ENCODE data around the gene C2orf69. TPM values are rescaled to one million over a fixed set of nuclear protein-coding genes. Genes with fewer than 3 reads are reported as not detected.
A peak's percentile ranks its signal among the peaks of the same experiment; 100 is the strongest.
"Not testable (repeated sequence)": the region's sequence is repeated elsewhere in the genome, so short reads cannot be mapped to it uniquely, and the experiment has no call there.

C2orf69 gene
- total RNA-seq, 1 experiment from 2014 or later = 11.4 TPM

- DNase-seq (ENCODE audit: low read depth, low spot score) = no peak
- in situ Hi-C loops (cut with HindIII; ENCODE audit: low pct_unique_long_range_greater_than_20kb, low sequenced_read_pairs) = no loop called here
Measured at GRCh38 chr2:199907008-199907714, 3.9 kb upstream of the C2orf69 start.

GRCh38 chr2:199910338-199911051 is 598 bp upstream of the C2orf69 start:
- in situ Hi-C loops (cut with HindIII; ENCODE audit: low pct_unique_long_range_greater_than_20kb, low sequenced_read_pairs) = no loop called here
- DNase-seq (ENCODE audit: low read depth, low spot score) = no peak

GRCh38 chr2:199911877-199912161 is 726 bp downstream of the C2orf69 start:
- DNase-seq (ENCODE audit: low read depth, low spot score) = no peak
- in situ Hi-C loops (cut with HindIII; ENCODE audit: low pct_unique_long_range_greater_than_20kb, low sequenced_read_pairs) = no loop called here

DNA sequence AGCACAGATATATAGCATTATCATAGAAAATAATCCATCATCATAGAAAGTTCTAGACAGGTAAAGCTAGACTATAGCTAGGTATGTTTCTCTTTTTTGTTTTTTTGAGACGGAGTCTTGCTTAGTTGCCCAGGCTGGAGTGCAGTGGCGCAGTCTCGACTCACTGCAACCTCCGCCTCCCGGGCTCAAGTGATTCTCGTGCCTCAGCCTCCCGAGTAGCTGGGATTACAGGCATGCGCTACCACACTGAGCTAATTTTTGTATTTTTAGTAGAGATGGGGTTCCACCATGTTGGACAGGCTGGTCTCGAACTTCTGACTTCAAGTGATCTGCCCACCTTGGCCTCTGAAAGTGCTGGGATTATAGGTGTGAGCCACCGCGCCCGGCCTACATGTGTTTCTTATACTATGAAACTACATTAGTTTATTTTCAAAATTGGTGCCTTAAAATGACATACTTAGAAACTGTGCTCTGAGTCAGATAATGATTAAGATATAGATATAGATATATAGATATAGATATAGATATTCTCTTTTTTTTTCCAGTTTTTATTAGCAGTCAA is 1.5 kb downstream of the C2orf69 start:
- in situ Hi-C loops (cut with HindIII; ENCODE audit: low pct_unique_long_range_greater_than_20kb, low sequenced_read_pairs) = not testable (repeated sequence)

GRCh38 chr2:199914372-199914958 is 3.4 kb downstream of the C2orf69 start:
- in situ Hi-C loops (cut with HindIII; ENCODE audit: low pct_unique_long_range_greater_than_20kb, low sequenced_read_pairs) = no loop called here
- DNase-seq (ENCODE audit: low read depth, low spot score) = no peak

More for the DNA sequence above, 1.5 kb downstream of the C2orf69 start:
- DNase-seq (ENCODE audit: low read depth, low spot score) = not testable (repeated sequence)

GRCh38 chr2:199916980-199917379 is 5.9 kb downstream of the C2orf69 start:
- in situ Hi-C loops (cut with HindIII; ENCODE audit: low pct_unique_long_range_greater_than_20kb, low sequenced_read_pairs) = no loop called here
- no peak for DNase-seq (ENCODE audit: low read depth, low spot score)

DNA sequence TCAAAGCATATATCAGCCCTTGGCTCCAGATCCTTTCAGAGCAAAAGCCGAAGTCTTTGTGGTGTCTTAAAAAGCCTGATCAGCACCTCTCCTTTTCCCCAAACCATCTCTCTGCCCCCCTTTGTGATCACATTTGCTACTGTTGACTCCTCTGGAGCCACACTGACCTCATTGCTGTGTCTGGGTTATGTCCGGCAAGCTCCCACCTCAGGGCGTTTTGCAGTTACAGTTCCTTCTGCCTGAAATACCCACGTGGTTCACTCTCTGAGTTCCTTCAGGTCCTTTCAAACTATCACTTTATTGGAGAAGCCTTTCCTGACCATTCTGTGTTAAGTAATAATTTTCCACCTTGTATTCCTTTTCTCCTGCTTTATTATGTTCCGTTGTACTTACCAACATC is 11.8 kb downstream of the C2orf69 start:
- DNase-seq (ENCODE audit: low read depth, low spot score) = peak; percentile 69
- in situ Hi-C loops (cut with HindIII; ENCODE audit: low pct_unique_long_range_greater_than_20kb, low sequenced_read_pairs) = no loop called here

GRCh38 chr2:199923924-199924323 is 12.8 kb downstream of the C2orf69 start:
- no peak for DNase-seq (ENCODE audit: low read depth, low spot score)
- in situ Hi-C loops (cut with HindIII; ENCODE audit: low pct_unique_long_range_greater_than_20kb, low sequenced_read_pairs) = no loop called here

DNA sequence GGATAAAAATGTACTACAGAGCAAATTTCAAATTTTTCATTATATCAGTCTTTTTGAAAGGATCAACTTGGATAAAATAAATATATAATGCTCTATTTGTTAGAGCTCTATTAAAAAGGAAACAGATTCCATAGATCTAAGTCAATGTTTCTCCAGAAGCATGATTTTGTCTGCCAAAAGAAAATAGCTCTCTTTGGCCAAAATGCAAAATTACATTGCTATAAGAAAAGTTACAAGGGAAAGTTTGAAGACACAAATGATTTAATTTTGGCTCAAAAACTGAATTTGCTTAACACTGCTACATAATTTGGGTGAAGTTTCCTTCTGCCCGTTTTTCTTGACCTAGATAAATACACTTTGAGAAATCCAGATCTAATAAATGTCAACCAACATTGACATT is 15.7 kb downstream of the C2orf69 start:
- in situ Hi-C loops (cut with HindIII; ENCODE audit: low pct_unique_long_range_greater_than_20kb, low sequenced_read_pairs) = no loop called here
- no peak for DNase-seq (ENCODE audit: low read depth, low spot score)

- no peak for DNase-seq (ENCODE audit: low read depth, low spot score)
- in situ Hi-C loops (cut with HindIII; ENCODE audit: low pct_unique_long_range_greater_than_20kb, low sequenced_read_pairs) = no loop called here
Measured at GRCh38 chr2:199928226-199928625, 17.1 kb downstream of the C2orf69 start.

DNA sequence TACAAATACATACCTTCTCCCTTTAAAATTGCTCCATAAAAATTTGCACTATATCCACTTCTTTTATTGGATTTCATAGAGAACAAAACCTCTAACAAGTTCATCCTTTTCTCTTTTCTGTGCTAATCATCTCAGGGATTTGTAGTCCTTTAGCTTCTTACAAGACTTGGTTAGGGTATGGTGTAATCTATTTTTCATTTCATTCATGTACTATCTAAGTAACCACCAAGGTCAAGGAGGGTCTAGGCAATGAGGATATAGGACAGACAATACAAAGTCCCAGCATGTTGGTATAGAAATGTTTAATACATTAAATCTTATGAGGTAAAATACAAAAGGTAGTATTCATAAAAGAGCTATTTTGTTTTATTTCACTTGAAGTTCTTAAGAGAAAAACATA is 17.5 kb downstream of the C2orf69 start:
- in situ Hi-C loops (cut with HindIII; ENCODE audit: low pct_unique_long_range_greater_than_20kb, low sequenced_read_pairs) = no loop called here

DNA sequence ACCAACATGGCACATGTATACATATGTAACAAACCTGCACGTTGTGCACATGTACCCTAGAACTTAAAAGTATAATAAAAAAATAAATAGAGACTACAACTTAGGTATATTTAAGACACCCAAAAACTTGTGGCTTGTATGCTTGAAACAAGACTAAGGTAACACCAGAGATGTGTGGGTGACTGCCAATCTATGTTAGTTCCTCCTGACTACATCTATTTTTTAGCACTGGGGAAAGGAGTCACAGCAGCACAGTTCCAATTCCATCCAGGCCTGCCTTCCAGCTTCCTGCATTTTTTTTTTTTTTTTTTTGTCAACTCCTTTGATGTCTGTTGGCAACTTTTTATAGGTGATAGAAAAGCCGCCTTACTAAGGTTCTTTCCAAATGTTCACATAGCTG is 18.2 kb downstream of the C2orf69 start:
- in situ Hi-C loops (cut with HindIII; ENCODE audit: low pct_unique_long_range_greater_than_20kb, low sequenced_read_pairs) = no loop called here
- no peak for DNase-seq (ENCODE audit: low read depth, low spot score)

More for the DNA sequence above, 17.5 kb downstream of the C2orf69 start:
- no peak for DNase-seq (ENCODE audit: low read depth, low spot score)

DNA sequence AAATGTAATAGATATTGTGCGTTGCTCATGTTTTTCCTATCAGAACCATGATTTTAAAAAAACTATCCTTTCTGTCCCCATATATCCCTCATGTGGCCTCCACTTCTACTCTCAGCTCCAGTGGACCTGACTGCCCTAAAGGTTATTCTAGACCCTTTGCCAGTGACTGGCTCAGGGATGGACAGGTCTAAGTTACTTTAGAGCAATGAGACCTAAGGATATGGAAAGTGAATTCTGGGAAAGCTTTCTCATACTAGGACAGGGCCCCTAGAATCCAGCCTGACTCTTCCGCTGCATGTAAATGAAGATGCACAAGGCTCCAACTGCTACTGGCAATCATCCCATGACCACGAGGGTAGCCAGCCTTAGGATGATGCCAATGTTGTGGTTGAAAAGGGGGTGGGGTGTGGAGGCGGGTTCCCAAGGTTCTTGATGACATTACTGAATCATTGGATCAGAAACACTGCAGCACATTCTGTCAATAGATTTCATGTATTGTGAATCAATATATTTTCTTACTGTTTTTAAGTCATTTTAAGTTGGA is 21.3 kb downstream of the C2orf69 start:
- peak; percentile 86 for DNase-seq (ENCODE audit: low read depth, low spot score)
- in situ Hi-C loops (cut with HindIII; ENCODE audit: low pct_unique_long_range_greater_than_20kb, low sequenced_read_pairs) = no loop called here

DNA sequence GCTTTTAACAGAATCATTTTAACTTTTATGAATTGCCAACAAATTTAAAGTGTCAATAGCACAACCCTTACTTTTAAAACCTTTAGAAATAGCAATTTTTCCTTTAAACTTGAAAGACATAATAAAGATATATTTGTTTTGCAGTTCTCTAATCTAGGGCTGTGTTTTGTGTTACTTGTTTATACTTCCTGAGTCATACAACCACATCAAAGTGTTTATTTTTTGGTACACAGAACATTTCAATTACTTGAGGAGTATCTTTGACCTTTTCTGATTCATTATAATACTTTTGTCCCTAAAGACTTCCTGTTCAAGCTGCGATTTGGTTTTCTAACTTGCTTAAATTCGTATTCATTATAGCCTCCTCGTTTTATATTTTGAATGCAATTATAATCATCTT is 22.4 kb downstream of the C2orf69 start:
- DNase-seq (ENCODE audit: low read depth, low spot score) = no peak
- in situ Hi-C loops (cut with HindIII; ENCODE audit: low pct_unique_long_range_greater_than_20kb, low sequenced_read_pairs) = no loop called here

GRCh38 chr2:199936554-199936953 is 25.5 kb downstream of the C2orf69 start:
- in situ Hi-C loops (cut with HindIII; ENCODE audit: low pct_unique_long_range_greater_than_20kb, low sequenced_read_pairs) = no loop called here
- no peak for DNase-seq (ENCODE audit: low read depth, low spot score)

DNA sequence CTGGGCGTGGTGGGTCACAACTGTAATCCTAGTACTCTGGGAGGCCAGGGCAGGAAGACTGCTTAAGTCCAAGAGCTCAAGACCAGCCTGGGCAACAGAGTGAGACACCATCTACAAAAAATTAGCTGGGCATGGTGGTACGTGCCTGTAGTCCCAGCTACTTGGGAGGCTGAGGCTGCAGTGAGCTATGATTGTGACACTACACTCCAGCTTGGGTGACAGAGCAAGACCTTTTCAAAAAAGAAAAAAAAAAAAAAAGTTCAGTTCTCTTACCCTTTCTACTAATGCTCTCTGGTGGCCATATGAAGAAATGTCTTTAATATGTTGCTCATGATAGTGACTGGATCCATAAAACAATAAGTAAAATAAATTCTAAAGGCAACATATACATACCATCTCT is 29.3 kb downstream of the C2orf69 start:
- DNase-seq (ENCODE audit: low read depth, low spot score) = peak; percentile 66
- in situ Hi-C loops (cut with HindIII; ENCODE audit: low pct_unique_long_range_greater_than_20kb, low sequenced_read_pairs) = no loop called here

DNA sequence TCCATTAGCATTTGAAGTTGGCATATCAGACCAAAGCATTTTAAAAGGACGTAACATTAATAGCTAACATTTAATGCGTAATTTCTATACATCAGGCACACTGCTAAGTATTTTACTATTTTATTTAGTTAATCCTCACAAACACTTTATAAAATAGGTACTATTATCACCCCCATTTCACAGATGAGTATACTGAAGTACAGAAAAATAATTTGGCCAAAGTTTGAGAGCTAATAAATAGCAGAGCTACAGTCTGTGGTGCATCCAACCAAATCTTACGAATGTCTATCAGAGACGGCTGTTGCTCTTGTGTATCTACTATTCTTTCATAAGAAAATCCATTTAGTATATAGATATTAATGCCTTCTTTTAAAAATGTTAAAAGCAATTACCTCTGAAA is 32.3 kb downstream of the C2orf69 start:
- in situ Hi-C loops (cut with HindIII; ENCODE audit: low pct_unique_long_range_greater_than_20kb, low sequenced_read_pairs) = no loop called here
- DNase-seq (ENCODE audit: low read depth, low spot score) = no peak

DNA sequence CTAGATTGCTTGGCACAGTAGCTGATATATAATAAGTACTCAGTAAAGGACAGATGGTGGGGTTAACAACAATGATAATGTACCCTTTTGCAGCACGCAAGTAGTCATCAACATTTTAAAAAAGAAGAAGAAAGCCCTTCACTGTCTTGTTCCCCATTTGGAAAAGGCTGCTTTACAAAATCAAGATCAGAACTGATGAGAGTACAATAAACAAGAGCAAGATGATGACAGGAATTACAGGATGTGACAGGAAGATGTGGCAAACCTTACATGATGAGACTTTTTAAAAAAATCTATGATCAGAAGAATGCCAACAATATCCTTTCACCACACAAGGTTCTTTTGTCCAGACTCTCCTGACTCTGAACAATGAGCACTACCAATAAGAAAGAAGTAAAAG is 35.1 kb downstream of the C2orf69 start:
- DNase-seq (ENCODE audit: low read depth, low spot score) = peak; percentile 82
- in situ Hi-C loops (cut with HindIII; ENCODE audit: low pct_unique_long_range_greater_than_20kb, low sequenced_read_pairs) = no loop called here
